ENCODE measurements around the gene CACNA2D3. TPM values are rescaled to one million over a fixed set of nuclear protein-coding genes. Genes with fewer than 3 reads are reported as not detected.

CACNA2D3 gene
- total and polyA plus RNA-seq, 7 experiments from 2014 or later = 0.27 to 4.1 TPM; not detected in 5

DNA sequence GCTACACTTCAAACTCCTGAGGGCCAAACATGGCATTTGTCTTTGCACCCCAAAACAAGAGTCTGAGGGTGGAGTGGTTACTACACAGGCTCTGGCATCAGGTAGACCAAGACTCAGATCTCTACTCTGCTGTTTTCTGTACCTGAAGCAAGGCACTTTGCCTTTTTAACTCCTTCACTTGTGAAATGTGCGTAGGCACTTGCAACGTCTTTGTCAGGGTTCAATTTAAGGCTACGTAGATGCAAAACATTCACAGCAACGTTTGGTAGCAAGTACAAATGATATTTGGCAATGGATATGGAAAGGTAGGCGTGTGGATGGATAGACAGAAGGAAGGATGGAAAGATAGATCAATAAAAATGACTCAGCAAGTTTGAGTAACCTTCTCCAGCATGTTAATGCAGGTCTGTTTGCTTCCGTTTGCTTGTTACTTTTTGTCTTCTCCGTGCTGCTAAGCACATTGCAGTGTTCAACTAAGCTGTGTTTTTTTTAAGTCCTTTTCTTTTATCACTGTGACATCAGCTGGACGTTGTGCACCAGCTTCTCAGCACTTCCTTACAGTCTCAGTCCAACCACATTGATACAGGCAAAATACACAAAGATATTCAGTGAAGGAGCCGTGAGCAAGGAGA lies 704.8 kb downstream of the CACNA2D3 start:
- Histone ChIP-seq H3K4me1 (ENCODE audit: control insufficient read depth in 2 of 2, insufficient read depth in 2 of 2, low read length in 2 of 2) (no peaks in the 10 kb centered on the region), H3K4me3 (ENCODE audit: low read length) (no peak overlapping the region), H3K27ac (ENCODE audit: low read depth, low read length) (no peak overlapping the region), H3K36me3 (ENCODE audit: control insufficient read depth in 2 of 3, insufficient read depth in 3 of 3, low read length in 3 of 3) (no peaks in the 10 kb centered on the region), H3K9me3 (ENCODE audit: control insufficient read depth in 2 of 3, low read length in 3 of 3) (peaks cover 0 to 6% (median 0%) of the 10 kb centered on the region in 3 experiments), H3K27me3 (ENCODE audit: control insufficient read depth in 2 of 2, insufficient read depth in 2 of 2, low read length in 2 of 2) (no peaks in the 10 kb centered on the region)
- ChIA-PET POLR2A (no interaction called here), CTCF (no interaction called here)
- intact Hi-C loops (cut with micrococcal nuclease) = no loop called here
- Mint-ChIP-seq H3K9me3 (peaks cover 0 to 13% (median 2%) of the 10 kb centered on the region in 11 donors), H3K4me3 (no peak overlapping the region), H3K36me3 (no peaks in the 10 kb centered on the region), H3K27me3 (no peaks in the 10 kb centered on the region), H3K27ac (no peak overlapping the region), H3K4me1 (no peaks in the 10 kb centered on the region)
- DNase-seq (no peak), ATAC-seq (no peak)

DNA sequence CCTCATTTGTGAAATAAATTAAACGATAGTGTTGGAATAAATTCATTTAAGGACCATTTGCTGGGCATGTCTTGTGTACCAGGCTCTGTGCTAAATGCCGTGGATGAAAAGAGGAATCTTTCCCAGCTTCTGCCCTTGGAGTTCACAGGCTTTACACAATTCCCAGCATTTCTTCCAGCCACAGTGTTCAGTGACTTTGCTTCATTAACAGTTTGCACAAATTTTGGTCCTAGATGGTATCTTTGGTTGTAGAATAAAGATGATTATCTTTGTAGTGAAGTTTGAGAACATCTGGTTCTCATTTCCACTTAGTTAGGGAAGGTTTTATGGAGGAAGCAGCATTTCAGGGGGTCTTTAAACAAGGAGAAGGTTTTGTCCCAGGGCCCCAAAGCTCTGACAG lies 705.4 kb downstream of the CACNA2D3 start:
- DNase-seq (no peak), ATAC-seq (no peak)
- H3K4me1 Mint-ChIP-seq = no peaks in the 10 kb centered on the region
- H3K9me3 Mint-ChIP-seq = peaks cover 0 to 13% (median 2%) of the 10 kb centered on the region in 11 donors
- H3K27me3 ChIP-seq (ENCODE audit: control insufficient read depth in 2 of 2, insufficient read depth in 2 of 2, low read length in 2 of 2) = no peaks in the 10 kb centered on the region
- no peak overlapping the region for H3K4me3 ChIP-seq (ENCODE audit: low read length)
- no peak overlapping the region for H3K27ac Mint-ChIP-seq
- no peaks in the 10 kb centered on the region for H3K36me3 Mint-ChIP-seq
- peaks cover 0 to 8% (median 0%) of the 10 kb centered on the region in 3 experiments for H3K9me3 ChIP-seq (ENCODE audit: control insufficient read depth in 2 of 3, low read length in 3 of 3)
- no peaks in the 10 kb centered on the region for H3K4me1 ChIP-seq (ENCODE audit: control insufficient read depth in 2 of 2, insufficient read depth in 2 of 2, low read length in 2 of 2)
- POLR2A ChIA-PET = no interaction called here
- intact Hi-C loops (cut with micrococcal nuclease) = no loop called here
- H3K36me3 ChIP-seq (ENCODE audit: control insufficient read depth in 2 of 3, insufficient read depth in 3 of 3, low read length in 3 of 3) = no peaks in the 10 kb centered on the region
- CTCF ChIA-PET = no interaction called here
- no peaks in the 10 kb centered on the region for H3K27me3 Mint-ChIP-seq
- H3K27ac ChIP-seq (ENCODE audit: low read depth, low read length) = no peak overlapping the region
- no peak overlapping the region for H3K4me3 Mint-ChIP-seq

DNA sequence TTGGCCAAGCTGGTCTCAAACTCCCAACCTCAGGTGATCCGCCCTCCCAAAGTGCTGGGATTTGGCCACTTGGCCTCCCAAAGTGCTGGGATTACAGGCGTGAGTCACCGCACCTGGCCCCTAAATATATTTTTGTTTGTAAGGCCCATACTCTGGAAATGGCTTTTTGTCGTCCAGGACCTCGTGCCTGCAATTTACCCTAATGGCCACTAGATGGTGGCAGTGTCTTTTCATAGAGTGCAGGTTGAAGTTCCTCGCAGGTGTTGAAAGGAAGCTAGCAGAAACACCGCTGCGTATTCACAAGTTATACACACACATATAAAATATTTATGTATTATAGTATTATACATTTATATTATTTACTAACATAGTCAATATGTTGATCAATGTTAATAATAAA lies 708.3 kb downstream of the CACNA2D3 start:
- H3K9me3 Mint-ChIP-seq = peaks cover 0 to 13% (median 2%) of the 10 kb centered on the region in 11 donors
- no peaks in the 10 kb centered on the region for H3K36me3 Mint-ChIP-seq
- no peaks in the 10 kb centered on the region for H3K4me1 Mint-ChIP-seq
- Histone ChIP-seq H3K4me1 (ENCODE audit: control insufficient read depth in 2 of 2, insufficient read depth in 2 of 2, low read length in 2 of 2) (no peaks in the 10 kb centered on the region), H3K4me3 (ENCODE audit: low read length) (no peak overlapping the region), H3K27ac (ENCODE audit: low read depth, low read length) (no peak overlapping the region), H3K36me3 (ENCODE audit: control insufficient read depth in 2 of 3, insufficient read depth in 3 of 3, low read length in 3 of 3) (no peaks in the 10 kb centered on the region), H3K9me3 (ENCODE audit: control insufficient read depth in 2 of 3, low read length in 3 of 3) (peaks cover 0 to 8% (median 0%) of the 10 kb centered on the region in 3 experiments), H3K27me3 (ENCODE audit: control insufficient read depth in 2 of 2, insufficient read depth in 2 of 2, low read length in 2 of 2) (no peaks in the 10 kb centered on the region)
- H3K27ac Mint-ChIP-seq = no peak overlapping the region
- intact Hi-C loops (cut with micrococcal nuclease) = no loop called here
- ChIA-PET CTCF (no interaction called here), POLR2A (no interaction called here)
- no peaks in the 10 kb centered on the region for H3K27me3 Mint-ChIP-seq
- DNase-seq = no peak
- H3K4me3 Mint-ChIP-seq = no peak overlapping the region
- no peak for ATAC-seq

DNA sequence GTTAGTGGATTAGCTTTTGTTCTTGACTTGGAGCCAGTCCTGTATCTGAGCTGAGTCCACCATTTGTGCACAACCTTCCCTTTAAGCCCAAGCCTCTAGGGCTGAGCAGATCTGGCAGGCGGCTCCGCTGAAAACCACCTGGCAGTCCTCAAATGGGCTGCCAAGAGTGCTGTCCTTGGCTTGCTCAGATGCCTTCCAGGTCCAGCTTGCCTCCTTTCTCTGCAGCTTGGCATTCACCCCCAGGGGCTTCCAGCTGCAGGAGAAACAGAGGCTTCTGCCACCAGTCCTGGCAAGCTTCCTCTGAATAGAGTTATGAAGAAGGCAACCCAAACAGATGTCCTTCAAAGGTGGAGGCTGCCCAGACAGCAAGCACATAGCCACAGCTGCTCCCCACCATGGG lies 708.8 kb downstream of the CACNA2D3 start:
- ChIA-PET CTCF (no interaction called here), POLR2A (no interaction called here)
- intact Hi-C loops (cut with micrococcal nuclease) = no loop called here
- no peak overlapping the region for H3K27ac Mint-ChIP-seq
- DNase-seq (no peak), ATAC-seq (no peak)
- H3K4me3 ChIP-seq (ENCODE audit: low read length) = no peak overlapping the region
- no peak overlapping the region for H3K4me3 Mint-ChIP-seq
- no peaks in the 10 kb centered on the region for H3K4me1 ChIP-seq (ENCODE audit: control insufficient read depth in 2 of 2, insufficient read depth in 2 of 2, low read length in 2 of 2)
- no peaks in the 10 kb centered on the region for H3K27me3 Mint-ChIP-seq
- no peaks in the 10 kb centered on the region for H3K4me1 Mint-ChIP-seq
- H3K9me3 Mint-ChIP-seq = peaks cover 0 to 13% (median 2%) of the 10 kb centered on the region in 11 donors
- no peaks in the 10 kb centered on the region for H3K36me3 Mint-ChIP-seq
- no peak overlapping the region for H3K27ac ChIP-seq (ENCODE audit: low read depth, low read length)
- H3K36me3 ChIP-seq (ENCODE audit: control insufficient read depth in 2 of 3, insufficient read depth in 3 of 3, low read length in 3 of 3) = no peaks in the 10 kb centered on the region
- no peaks in the 10 kb centered on the region for H3K27me3 ChIP-seq (ENCODE audit: control insufficient read depth in 2 of 2, insufficient read depth in 2 of 2, low read length in 2 of 2)
- H3K9me3 ChIP-seq (ENCODE audit: control insufficient read depth in 2 of 3, low read length in 3 of 3) = peaks cover 0 to 8% (median 0%) of the 10 kb centered on the region in 3 experiments

DNA sequence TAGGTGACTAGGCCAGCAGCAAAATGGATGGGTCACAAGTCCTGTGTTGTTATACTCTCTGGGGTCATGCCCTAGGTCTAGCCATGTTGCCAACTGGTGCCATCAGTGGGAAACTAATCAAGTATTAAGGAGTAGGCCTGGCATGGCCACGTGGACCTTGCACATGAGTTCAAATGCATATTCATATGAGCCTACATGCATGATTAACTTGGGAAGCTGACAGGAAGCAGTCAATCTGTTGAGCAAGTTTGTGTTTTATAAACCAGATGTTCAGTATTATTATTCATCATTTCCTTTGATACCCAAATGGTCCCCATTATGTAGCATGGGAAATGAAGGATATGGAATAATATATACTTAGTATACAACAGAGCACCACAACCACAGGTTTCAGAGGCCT lies 710.5 kb downstream of the CACNA2D3 start:
- Mint-ChIP-seq H3K9me3 (peaks cover 0 to 13% (median 2%) of the 10 kb centered on the region in 11 donors), H3K4me1 (no peaks in the 10 kb centered on the region), H3K27me3 (no peaks in the 10 kb centered on the region), H3K36me3 (no peaks in the 10 kb centered on the region), H3K4me3 (no peak overlapping the region), H3K27ac (no peak overlapping the region)
- DNase-seq = no peak
- ChIA-PET POLR2A (no interaction called here), CTCF (no interaction called here)
- Histone ChIP-seq H3K27me3 (ENCODE audit: control insufficient read depth in 2 of 2, insufficient read depth in 2 of 2, low read length in 2 of 2) (no peaks in the 10 kb centered on the region), H3K4me1 (ENCODE audit: control insufficient read depth in 2 of 2, insufficient read depth in 2 of 2, low read length in 2 of 2) (no peaks in the 10 kb centered on the region), H3K36me3 (ENCODE audit: control insufficient read depth in 2 of 3, insufficient read depth in 3 of 3, low read length in 3 of 3) (no peaks in the 10 kb centered on the region), H3K27ac (ENCODE audit: low read depth, low read length) (no peak overlapping the region), H3K9me3 (ENCODE audit: control insufficient read depth in 2 of 3, low read length in 3 of 3) (peaks cover 0 to 8% (median 0%) of the 10 kb centered on the region in 3 experiments), H3K4me3 (ENCODE audit: low read length) (no peak overlapping the region)
- ATAC-seq = no peak
- intact Hi-C loops (cut with micrococcal nuclease) = no loop called here

DNA sequence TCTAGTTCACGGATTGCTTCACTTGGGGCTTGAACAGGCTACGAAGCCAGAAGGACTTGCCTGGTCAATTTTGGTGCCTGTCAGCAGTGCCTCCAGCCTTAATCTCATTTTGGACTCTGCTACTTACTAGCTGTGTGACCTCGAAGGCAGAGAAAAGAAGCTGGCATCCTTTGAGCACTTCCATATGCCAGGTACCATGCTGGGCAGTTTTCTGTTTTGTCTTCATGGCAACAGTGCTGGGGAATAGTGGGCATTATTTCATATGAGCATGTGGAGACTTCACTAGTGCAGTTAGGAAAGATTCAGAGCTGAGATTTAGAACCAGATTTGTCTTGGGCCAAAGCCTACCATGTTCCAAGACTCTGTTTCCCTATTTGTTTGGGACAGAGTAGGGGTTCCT lies 713.3 kb downstream of the CACNA2D3 start:
- no peak overlapping the region for H3K4me3 Mint-ChIP-seq
- intact Hi-C loops (cut with micrococcal nuclease) = no loop called here
- Histone ChIP-seq H3K4me1 (ENCODE audit: control insufficient read depth in 2 of 2, insufficient read depth in 2 of 2, low read length in 2 of 2) (no peaks in the 10 kb centered on the region), H3K9me3 (ENCODE audit: control insufficient read depth in 2 of 3, low read length in 3 of 3) (peaks cover 0 to 3% (median 0%) of the 10 kb centered on the region in 3 experiments), H3K27ac (ENCODE audit: low read depth, low read length) (no peak overlapping the region), H3K36me3 (ENCODE audit: control insufficient read depth in 2 of 3, insufficient read depth in 3 of 3, low read length in 3 of 3) (no peaks in the 10 kb centered on the region), H3K27me3 (ENCODE audit: control insufficient read depth in 2 of 2, insufficient read depth in 2 of 2, low read length in 2 of 2) (no peaks in the 10 kb centered on the region), H3K4me3 (ENCODE audit: low read length) (no peak overlapping the region)
- H3K27me3 Mint-ChIP-seq = no peaks in the 10 kb centered on the region
- H3K4me1 Mint-ChIP-seq = no peaks in the 10 kb centered on the region
- ATAC-seq (no peak), DNase-seq (no peak)
- H3K27ac Mint-ChIP-seq = no peak overlapping the region
- H3K9me3 Mint-ChIP-seq = peaks cover 0 to 5% (median 0%) of the 10 kb centered on the region in 11 donors
- ChIA-PET CTCF (no interaction called here), POLR2A (no interaction called here)
- no peaks in the 10 kb centered on the region for H3K36me3 Mint-ChIP-seq

DNA sequence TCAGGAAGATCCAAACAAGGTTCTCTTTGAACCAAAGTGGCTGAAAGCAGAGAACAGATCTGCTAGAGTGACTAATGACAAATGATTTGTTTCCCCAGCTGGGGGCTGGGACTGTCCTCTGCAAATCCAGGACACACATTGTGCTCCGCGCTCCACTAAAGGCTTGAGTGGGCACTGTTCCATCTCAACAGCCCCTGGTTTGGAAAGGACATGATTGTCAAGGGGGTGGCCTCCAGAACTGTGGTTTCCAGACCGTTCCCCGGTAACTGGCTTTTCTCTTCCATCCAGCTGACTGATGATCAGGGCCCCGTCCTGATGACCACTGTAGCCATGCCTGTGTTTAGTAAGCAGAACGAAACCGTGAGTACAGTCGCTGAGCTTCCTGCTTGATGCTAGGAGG lies 714.5 kb downstream of the CACNA2D3 start:
- ATAC-seq = no peak

More for the DNA sequence above, 714.5 kb downstream of the CACNA2D3 start:
- Histone ChIP-seq H3K9me3 (ENCODE audit: control insufficient read depth in 2 of 3, low read length in 3 of 3) (peaks cover 0 to 2% (median 0%) of the 10 kb centered on the region in 3 experiments), H3K36me3 (ENCODE audit: control insufficient read depth in 2 of 3, insufficient read depth in 3 of 3, low read length in 3 of 3) (no peaks in the 10 kb centered on the region), H3K4me3 (ENCODE audit: low read length) (no peak overlapping the region), H3K27me3 (ENCODE audit: control insufficient read depth in 2 of 2, insufficient read depth in 2 of 2, low read length in 2 of 2) (no peaks in the 10 kb centered on the region), H3K27ac (ENCODE audit: low read depth, low read length) (no peak overlapping the region), H3K4me1 (ENCODE audit: control insufficient read depth in 2 of 2, insufficient read depth in 2 of 2, low read length in 2 of 2) (no peaks in the 10 kb centered on the region)
- Mint-ChIP-seq H3K4me3 (no peak overlapping the region), H3K9me3 (peaks cover 0 to 3% (median 0%) of the 10 kb centered on the region in 11 donors), H3K27ac (no peak overlapping the region), H3K4me1 (no peaks in the 10 kb centered on the region), H3K36me3 (no peaks in the 10 kb centered on the region), H3K27me3 (no peaks in the 10 kb centered on the region)
- ChIA-PET POLR2A (no interaction called here), CTCF (no interaction called here)
- DNase-seq = no peak
- intact Hi-C loops (cut with micrococcal nuclease) = no loop called here
